T-helper 1 cell treated with Interleukin-12 subunit alpha and Interleukin-12 subunit beta and Interleukin-4 antibody, amounts not matched to agents 30 ng/mL and 1 ng/mL, for 36 hours (primary cell): ENCODE results near the gene KRTAP5-9. TPM values are rescaled to one million over a fixed set of nuclear protein-coding genes. Genes with fewer than 3 reads are reported as not detected.
"Not testable (repeated sequence)": the region's sequence is repeated elsewhere in the genome, so short reads cannot be mapped to it uniquely, and the experiment has no call there.

ENCODE experiments used
- intact Hi-C: fragments of 100-400 bp; cut with micrococcal nuclease; formaldehyde crosslinking; loops from one replicate; pipeline ENCODE4 v1.15.1; 2024
- total RNA-seq: library from RNA; stranded (reverse); gene quantifications from 2 replicates; pipeline ENCODE4 v1.2.3, GENCODE V29; 2022

The KRTAP5-9 gene
- total RNA-seq, 1 donor from 2014 or later = not detected

- intact Hi-C loops = no loop called here
These were observed 13.9 kb downstream of the KRTAP5-9 start for GRCh38 chr11:71562120-71562519.

DNA sequence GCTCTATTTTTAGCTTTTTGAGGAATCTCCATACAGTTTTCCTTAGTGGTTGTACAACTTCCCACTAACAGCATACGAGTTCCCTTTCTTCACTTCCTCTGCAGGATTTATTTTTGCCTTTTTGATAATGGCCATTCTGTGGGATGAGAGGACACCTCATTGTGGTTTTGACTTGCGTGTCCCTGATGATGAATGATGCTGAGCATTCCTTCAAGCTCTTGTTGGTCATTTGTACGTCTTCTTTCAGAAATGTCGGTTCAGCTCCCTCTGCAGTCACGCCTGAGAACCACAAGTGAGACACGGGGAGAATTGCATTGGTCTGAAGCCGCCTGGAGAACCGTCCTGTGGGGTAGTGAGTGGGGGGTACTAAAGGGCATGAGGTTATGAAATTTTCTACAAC is 15.2 kb downstream of the KRTAP5-9 start:
- intact Hi-C loops = loop anchor here (1.0 kb wide), 1 partner anchor 111 kb away; no protein-coding TSS in a partner anchor

- intact Hi-C loops = no loop called here
These were observed 16.2 kb downstream of the KRTAP5-9 start for GRCh38 chr11:71564430-71564829.

DNA sequence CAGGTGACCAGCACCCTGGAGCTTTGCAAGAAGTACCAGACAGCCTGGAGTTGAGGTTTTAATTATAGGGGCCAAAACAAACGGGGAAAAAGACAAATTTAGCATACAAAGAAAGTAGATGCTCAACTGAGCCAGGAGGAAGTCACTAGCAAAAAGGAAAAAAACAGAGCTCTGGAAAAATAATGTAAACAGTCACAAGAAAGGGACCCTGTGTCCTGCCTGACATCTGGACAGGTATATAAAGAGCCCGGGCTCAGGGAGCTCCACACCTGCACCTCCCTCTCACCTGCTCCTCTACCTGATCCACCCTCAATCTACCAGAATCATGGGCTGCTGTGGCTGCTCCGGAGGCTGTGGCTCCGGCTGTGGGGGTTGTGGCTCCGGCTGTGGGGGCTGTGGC is 17.0 kb downstream of the KRTAP5-9 start, which contains the start of gene KRTAP5-10:
Gene KRTAP5-10, plus strand, starts transcription at position 301 of the 400 bp plus-strand sequence. Its CDS starts 25 bp downstream, at position 326.
- intact Hi-C loops = no loop called here

GRCh38 chr11:71566081-71566620 is 17.9 kb downstream of the KRTAP5-9 start:
- intact Hi-C loops = no loop called here

- intact Hi-C loops = not testable (repeated sequence)
These were observed 18.7 kb downstream of the KRTAP5-9 start for GRCh38 chr11:71566626-71567599.

- intact Hi-C loops = not testable (repeated sequence)
These were observed 19.4 kb downstream of the KRTAP5-9 start for GRCh38 chr11:71567633-71568032.

- intact Hi-C loops = no loop called here
These were observed 20.6 kb downstream of the KRTAP5-9 start for GRCh38 chr11:71568704-71569349.

DNA sequence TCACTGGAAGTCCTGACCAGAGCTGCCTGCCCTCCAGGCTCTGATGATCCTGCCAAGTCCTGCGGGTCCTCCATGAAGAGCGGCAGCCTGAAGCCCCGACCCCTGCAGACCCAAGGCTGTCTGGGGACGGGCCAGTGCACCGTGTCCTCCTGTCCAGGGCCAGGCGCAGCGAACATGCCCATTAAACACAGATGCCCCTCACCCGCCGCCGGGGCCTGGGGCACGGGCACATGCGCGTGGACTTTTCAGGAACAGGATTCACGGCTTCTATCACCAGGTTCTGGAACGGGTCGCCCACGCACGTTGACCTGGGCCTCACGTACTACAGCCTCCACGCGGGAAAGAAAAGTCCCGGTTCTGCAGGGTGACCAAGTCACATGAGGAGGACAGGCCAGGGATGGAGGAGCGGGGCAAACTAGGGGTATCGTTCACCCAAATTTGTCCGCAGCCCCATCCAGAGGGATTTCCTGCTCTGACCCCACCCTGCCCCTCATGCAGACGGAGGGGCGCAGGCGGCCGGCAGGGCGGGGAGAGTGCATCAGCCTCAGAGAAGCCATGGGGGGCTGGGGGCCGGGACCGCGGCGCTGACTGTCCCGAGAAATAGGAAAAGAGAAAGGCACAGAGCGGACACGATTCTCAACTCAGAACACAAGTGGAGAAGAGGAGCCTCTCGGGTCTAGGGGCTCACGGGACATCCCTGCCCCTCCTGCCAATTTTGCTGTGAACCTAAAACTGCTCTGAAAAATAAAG is 23.1 kb downstream of the KRTAP5-9 start:
- intact Hi-C loops = not testable (repeated sequence)

DNA sequence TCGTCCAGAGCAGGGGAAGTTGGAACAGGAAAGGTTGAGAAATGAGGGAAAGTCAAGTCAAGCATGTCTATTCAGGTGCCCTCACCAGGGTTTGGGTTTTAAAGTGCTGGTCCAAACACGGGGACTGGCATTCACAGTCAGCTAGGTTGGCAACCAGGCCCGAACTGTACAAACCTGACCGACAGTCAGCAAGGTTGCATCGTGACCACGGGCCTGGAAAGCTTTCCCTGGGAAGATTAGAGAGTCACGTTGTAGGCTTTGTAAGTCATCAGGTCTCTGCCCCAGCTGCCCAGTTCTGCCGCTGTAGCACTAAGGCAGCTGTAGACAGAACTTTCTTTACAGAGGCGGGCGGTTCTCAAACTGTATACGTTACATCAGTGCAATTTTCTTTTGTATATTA is 24.6 kb downstream of the KRTAP5-9 start:
- intact Hi-C loops = no loop called here

DNA sequence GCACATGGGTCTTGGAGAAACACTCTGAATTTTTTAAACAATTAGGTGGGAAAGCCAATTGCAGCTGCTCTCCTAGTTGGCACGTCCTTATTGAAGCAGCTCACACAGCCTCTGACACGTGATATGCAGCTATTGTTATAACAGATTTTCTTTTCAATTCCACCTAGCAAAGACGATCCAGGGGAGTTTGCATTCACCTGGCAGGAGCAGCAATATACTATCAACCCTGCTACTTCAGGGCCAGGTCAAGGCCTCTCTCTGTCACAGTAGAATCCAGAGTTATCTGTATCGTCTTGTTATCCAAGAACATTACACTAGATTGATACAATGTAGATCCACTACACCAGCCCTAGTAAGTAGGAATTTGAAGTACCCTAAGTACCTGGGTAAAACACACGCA is 26.2 kb downstream of the KRTAP5-9 start:
- intact Hi-C loops = no loop called here

DNA sequence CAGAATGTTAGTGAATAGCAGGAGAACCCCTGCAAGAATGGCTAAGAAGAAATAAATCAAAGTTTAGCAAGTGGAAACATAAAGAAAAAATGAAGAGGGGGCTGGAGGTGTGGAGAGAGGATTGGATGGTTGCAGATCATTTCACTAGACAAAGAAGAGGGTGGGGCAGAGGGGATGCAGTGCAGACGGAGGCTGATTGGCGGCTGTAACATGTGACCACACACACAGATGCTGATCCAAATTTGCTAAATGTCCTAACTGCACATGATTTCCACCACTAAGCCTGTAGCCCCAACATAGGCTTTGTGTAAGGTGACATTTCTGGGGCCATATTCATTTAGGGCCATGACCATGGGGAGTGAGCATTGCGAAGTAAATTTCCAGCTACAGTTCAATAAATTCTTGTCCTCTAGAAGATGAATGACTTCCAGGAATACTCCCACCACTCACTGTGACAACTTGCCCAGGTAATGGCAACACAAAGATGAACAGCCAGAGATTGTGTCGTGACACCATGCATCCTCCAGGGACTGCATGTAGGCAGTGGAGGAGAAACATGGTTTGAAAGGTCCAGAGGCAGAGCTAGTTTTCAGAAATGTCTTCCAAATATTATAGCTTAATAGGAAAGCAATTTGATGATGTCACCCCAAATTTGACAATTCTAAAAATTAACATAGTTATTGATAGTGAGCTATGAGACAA is 27.7 kb downstream of the KRTAP5-9 start:
- intact Hi-C loops = no loop called here

DNA sequence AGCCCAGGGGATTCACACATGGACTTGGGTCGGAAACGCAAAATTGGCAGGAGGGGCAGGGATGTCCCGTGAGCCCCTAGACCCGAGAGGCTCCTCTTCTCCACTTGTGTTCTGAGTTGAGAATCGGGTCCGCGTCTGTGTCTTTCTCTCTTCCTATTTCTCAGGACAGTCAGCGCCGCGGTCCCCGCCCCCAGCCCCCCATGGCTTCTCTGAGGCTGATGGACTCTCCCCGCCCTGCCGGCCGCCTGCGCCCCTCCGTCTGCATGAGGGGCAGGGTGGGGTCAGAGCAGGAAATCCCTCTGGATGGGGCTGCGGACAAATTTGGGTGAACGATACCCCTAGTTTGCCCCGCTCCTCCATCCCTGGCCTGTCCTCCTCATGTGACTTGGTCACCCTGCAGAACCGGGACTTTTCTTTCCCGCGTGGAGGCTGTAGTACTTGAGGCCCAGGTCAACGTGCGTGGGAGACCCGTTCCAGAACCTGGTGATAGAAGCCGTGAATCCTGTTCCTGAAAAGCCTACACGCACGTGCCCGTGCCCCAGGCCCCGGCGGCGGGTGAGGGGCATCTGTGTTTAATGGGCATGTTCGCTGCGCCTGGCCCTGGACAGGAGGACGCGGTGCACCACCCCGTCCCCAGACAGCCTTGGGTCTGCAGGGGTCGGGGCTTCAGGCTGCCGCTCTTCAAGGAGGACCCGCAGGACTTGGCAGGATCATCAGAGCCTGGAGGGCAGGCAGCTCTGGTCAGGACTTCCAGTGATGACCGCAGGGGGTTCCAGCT is 28.7 kb downstream of the KRTAP5-9 start:
- intact Hi-C loops = not testable (repeated sequence)

- intact Hi-C loops = no loop called here
These were observed 29.3 kb downstream of the KRTAP5-9 start for GRCh38 chr11:71577469-71578004.

- intact Hi-C loops = loop anchor here (1.0 kb wide), 1 partner anchor 9 kb away; no protein-coding TSS in a partner anchor
These were observed 31.3 kb downstream of the KRTAP5-9 start for GRCh38 chr11:71579513-71579912.

GRCh38 chr11:71580057-71581003 is 32.1 kb downstream of the KRTAP5-9 start:
- intact Hi-C loops = no loop called here

DNA sequence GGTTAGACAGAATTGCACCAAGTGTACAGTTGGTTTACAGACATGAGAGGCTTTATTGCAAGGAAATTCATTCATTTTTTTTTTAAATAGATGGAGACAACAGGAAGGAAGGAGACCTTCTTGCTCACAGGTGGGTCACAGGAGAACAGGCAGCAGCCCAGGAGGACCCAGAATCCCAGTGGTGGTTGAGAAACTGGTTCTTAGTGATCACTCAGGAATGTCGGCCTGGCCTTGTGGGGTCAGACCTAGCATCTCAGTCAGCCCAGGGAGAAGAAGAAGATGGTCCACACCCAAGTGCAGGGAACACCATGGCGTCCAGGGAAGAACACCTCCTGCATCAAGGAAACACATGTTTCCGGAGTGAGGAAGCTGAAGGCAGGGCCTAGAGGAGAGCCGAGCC is 33.6 kb downstream of the KRTAP5-9 start:
- intact Hi-C loops = no loop called here

- intact Hi-C loops = no loop called here
These were observed 34.2 kb downstream of the KRTAP5-9 start, which contains the start of gene KRTAP5-11 for GRCh38 chr11:71582309-71582895. Gene KRTAP5-11 (minus strand): TSS chr11:71582875. CDS start chr11:71582837, 38 bp downstream.
